ENCODE data around the gene CDKAL1. TPM values are rescaled to one million over a fixed set of nuclear protein-coding genes. Genes with fewer than 3 reads are reported as not detected.

The CDKAL1 gene
- total RNA-seq, 1 donor from 2014 or later = 47.6 TPM

DNA sequence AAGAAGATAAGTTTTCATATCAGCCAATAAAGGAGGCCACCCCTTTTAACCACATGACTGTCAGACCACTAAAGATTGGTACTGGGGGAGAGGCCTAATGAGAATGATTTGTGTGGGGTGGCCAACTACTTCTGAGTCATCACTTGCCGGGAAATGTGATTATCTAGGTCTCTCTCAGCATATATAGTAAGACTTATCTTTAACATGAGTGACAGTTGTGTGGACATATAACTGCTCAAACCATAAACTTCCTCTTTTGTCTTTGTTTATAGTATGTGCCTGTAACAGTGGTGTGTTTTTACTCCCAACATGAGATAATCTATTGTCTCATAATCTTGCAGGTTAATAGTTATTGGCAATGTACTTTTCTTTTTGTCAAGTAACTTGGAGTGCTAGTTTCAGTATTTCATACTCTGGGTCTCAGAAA lies 312.4 kb downstream of the CDKAL1 start:
- DNase-seq = no peak

DNA sequence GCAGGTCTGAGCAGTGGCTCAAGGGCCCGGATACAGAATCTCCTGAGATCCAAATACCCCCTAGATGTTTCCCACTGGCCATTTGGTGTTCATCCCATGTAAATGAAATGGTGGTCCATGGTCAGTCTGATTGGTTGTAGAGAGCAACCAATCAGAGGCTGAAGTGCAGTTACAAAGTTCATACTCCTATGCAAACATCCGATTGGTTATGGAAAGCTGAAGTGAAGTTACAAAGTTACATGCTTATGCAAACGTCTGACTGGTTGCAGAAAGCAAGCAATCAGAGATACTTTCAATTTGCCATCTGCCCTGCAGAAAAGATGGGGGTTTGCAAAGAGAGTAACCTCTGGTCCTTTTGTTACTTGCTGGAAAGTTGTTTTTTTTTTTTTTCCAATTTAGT lies 313.6 kb downstream of the CDKAL1 start:
- DNase-seq = no peak

DNA sequence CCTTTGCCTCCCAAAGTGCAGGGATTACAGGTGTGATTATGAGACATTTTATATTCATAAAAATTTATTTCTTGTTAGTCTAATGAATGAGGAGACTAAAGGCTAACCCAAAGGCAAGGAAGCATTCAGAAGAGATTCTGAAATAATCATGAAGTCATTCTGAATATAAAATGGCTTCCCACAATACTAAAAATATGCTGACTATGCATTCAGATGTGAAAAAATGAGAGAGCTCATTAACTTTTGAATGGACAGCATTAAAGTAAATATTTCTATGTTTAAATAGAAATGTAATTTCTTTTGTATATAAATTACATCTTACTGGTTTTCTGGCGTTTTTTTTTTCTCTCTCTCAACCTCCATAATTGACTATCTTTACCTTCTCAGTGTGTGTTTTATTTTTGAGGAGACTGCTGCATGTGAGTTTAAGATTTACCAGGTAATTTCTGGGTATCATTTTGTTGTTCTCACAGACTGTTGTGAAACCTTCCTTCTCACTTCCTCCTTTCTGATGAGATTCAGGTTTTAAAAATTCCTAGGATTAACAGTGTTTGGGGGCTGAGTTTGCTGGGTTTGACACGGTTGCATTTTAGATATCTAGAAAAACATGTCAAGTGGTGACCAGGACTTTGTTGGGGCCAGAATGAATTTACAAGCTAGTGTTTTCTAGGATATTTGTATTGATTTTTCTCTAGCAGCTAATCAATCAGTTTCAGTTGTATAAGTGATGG lies 316.6 kb downstream of the CDKAL1 start:
- no peak for DNase-seq

DNA sequence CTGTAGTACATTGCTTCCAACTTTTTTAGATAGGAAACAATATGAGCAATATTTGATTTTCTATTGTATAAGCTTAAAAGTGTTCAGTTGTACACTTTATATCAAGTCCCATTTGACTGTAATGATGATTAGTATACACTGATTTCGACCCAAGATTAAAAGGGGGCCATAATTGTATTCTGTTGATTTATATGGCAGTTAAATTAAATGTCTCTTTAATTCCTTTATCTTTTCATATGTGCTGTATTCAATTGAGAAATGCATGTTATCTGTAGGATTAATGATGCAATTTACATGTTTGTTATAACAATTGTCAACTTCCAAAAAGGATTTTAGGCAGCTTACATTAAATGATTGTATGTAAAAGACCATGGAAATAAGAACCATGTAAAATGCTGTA lies 317.5 kb downstream of the CDKAL1 start:
- DNase-seq = no peak

DNA sequence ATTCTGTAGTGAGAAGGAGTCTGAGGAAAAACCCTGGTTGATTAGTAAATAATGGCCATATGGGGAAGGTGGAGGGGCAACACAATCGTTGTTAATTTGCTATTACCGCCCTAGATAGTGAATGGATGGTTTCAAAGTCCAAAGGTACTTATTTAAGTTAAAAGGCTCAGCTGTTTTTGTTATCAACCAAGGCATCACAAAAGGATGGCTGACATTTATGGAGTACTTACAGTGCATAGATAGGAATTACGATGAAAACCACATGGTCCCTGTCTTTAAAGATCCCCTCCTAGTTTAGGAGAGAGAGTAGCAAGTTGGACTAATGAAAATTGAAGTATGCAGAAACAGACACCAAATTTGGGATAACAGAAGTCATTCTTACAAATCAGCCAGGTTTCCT lies 319.6 kb downstream of the CDKAL1 start:
- DNase-seq = no peak

DNA sequence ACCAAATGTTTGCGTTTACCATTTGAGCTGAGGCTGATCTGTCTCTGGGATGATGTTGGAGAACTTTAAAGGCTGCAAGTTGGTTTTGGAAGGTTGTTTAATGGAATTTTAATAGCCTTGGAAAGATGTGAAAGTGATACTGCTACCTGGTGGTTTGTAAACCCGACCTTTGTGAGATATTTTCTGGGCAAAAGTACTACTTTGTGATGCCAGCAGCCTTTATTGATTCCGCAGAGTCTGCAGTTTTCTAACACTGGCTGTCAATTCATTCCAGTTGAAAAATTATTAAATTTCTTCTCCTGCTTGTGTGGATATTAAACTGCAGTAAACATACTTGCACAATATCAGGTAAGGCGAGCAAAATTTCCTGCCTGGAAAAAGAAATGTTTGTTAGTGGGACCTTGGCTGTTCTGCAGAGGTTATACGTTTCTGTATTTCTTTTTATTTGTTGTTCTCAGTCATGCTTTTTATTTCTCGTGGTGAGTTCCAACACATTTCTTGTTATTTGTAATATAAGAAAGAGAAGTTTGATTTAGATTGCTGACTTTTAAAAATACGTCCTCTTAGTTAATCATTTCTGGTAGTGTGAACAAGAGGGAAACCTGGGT lies 322.5 kb downstream of the CDKAL1 start:
- DNase-seq = no peak

DNA sequence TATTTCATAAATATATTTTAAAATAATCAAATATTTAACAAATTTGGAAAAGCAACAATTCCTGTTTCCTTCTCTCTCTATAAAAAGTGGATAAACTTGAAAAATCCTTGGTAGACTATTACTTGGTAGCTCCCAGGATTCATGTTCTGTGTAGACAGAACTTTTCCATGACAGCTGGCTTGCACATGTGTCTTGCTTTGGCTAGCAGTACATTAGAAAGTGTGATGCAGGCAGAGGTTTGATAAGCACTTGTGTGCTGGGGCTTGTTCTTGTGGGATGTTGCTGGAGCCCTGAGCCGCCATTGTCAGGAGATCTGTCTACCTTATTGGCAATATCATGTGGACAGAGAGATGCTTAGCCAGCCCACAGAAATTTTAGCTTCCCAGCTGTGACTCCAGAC lies 327.2 kb downstream of the CDKAL1 start:
- DNase-seq = no peak

DNA sequence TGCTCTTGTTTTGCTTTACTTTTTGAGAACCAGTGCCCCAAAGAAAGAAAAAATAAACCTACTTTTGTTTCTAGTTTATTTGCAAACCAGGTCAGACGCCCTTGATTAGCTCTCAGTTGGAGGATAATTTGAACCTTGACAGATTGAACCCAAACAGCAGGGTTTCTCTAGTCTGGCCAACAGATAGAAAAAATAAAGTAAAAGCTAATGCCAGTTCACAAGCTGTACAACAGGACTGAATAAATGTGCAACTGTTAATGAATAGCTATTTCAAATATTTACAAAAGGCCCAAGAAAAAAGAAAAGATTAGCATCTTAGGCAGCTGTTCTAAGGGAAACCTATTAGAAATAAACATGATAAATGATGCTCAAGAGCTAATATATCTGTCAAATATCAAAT lies 331.8 kb downstream of the CDKAL1 start:
- DNase-seq = no peak

DNA sequence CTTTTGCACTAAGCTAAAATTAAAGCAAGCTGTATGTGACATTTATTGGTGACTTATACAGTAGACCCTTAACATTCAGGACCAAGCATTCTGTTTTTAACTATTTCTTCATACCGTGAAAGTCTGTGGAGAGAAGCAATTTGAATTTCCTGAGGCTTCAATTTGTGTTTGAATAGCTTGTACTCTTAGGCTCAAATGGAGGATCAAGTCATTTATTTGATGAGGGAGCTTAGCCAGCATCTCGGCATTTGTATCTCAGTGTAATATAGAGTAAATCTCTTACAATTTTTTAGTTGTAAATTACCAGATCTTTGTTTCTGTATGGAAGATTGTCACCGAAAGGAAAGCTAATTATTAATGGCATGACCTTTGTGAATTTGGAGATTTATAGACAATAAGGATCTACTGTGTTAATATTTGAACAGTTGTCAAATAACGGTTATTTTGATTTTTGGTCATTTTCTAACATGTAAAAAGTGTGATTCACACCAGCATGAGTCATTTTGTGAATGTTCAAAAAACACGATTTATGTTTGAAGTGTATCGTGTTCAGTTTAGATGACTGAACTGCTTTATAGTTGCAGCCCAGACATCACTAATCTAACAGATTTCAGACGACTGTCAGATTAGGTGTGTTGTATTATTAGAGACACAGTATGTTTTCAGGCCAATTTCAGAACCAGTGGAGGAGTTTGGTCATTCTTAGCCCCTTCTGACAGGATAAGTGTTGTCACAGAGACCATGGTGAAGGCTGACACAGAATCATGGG lies 332.9 kb downstream of the CDKAL1 start:
- no peak for DNase-seq

DNA sequence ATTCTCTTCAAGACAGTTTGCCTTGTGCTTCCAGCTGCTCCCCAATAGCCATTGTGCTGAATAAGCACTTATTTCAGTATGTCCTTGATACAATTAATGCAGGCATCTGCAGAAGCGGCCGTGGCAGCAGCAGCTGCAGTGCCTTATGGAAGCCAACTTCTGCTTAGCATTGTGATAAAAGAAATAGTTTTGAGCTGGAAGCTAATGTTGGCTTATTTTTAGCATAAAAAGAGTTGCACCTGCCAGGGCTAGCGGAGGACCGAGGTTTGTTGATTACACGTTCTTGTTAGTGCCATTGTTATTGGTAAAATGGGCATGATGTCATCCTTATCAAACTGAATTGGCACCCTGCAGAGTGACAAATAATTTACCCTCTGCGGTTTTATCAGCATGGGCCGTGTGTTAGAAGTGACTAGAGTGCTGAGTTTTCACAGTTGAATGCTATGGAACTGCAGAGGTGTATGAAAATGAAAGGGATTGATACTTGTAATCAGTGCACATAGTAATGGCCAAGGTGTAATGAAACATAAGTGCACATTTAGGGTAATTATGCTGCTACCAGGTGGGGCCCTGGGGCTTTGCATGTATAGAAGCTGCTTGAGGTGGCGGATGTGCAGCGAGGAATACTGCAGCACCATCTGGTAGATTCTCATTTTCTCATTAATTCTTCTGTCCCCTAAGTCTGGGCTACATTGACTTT lies 334.3 kb downstream of the CDKAL1 start:
- no peak for DNase-seq

DNA sequence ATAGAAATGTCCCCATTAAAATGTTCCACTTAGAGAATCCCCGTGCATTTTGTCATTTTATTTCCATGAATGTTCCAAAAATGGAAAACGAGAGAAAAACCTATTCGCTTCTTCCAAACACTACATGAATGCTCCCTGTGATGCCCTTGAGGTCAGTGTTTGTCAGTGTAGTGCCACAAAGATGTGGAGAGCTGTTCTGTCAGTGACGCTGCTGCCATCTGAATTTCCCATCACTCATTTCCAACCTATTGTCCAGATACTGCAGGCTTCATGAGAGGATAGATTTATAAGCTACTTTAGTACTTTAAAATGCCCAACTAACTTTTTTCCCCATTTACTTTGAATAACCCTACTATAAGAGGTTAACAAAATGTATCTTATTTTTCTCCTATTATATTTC lies 335.8 kb downstream of the CDKAL1 start:
- no peak for DNase-seq

DNA sequence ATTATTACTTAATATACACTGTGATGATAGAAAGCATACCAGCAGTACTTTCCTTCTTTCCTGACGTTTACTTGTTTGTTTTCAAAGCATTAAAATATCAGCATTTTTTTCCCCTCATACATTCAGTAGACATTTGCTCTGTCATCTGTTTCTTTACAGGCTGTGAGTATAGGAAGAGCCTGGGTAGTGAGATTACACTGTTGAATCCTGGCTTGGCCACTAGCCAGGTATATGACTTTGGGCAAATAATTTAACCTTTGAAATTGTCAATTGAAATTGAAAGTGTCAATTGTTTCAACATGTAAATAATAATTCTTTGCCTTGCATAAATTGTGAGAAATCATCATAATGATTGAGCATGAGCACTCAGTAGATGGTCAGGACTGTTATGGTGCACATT lies 336.2 kb downstream of the CDKAL1 start:
- DNase-seq = no peak

DNA sequence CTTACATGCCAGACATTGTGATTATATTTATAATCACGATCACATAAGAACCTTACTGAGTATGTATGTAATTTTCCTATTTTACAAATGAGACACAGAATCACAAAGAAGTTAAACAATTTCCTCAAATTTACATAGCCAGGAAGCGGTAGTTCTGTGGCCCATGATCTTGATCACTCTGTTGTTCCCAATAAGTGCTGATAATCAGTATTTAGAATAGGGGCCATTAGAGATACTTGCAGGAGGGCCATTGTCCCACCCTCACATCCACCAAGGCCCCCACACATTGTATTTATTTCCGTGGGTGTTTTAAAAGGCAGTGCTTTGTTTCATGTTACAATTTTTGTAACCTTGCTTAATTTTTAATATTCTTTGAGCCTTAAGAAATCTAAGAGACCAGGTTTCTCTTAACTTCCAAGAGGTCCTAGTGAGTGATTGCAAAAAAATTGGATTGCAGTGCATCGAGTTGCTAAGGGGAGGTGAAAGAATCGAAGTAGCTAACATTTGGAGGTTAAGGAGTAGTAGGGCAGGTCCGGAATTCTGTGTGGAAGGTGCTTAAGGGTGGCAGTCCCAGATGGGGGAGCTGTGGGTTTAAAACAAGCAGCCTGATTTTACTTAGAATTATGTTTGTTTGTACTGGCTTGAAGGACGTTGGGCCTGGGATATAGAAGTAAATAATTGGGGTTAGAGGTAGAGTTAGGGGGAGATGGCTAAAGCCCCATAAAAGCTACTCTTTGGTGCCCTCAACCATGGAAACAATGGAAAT lies 339.4 kb downstream of the CDKAL1 start:
- DNase-seq = no peak

DNA sequence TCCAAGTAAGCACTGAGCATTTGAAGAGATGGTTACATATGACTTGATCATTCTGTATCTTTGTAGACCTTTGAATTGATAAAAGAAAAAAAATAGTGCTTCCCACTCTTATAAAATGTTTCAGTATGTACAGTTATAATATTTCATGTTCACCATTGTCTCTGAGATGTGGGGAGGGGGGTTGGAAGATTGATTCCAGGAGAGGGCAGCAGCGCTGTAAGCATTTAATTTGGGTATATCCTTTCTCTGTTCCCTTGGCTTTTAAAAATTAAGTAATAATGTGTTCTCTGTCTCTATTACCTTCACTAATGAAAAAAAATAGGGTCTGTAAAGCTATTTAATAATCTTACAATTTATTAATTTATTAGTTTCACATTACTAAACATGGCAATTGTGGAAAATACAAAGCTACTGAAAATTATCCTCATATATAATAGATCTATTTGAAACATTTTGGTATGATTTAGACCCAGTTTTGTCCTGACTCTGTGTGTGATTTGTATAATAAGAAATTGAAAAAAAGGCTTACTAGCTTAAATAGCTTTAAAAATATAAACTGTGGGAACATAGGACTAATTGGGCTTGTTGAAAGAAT lies 341.2 kb downstream of the CDKAL1 start:
- DNase-seq = no peak

DNA sequence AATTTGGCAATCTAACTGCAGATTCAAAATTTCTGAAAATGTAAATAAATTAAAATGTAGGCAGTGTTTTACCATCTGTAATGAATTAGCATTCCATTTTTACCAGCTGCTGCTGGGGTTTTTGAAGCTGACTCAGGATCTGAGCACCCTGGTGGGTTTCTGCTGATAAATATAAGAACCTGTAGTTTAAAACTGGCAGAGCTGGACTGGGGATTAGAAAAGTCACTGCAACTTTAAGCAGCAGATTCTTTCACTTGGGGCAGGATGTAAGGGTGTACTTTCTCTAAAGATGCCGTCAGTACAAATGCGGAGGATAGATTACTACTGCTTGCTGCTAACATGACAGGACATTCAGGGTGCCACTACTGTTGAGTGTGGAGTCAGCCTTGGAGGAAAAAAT lies 341.8 kb downstream of the CDKAL1 start:
- no peak for DNase-seq

DNA sequence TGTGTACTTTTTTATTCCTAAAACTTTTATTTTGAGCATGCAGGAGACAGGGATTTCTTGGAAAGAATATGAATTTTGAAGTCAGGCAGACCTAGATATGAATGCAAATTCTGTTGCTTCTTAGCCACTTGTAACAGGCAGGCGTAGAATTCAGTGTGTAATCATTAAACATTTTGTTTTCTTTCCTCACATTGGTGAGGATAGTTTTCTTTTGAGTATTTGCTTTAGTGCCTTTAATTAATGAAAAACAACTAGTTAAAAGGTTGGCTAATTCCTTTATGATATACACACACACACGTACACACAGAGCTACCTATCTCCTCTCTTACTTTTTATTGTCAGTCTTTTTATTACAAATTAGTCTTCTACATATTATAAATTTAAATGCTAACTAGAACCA lies 342.3 kb downstream of the CDKAL1 start:
- no peak for DNase-seq

DNA sequence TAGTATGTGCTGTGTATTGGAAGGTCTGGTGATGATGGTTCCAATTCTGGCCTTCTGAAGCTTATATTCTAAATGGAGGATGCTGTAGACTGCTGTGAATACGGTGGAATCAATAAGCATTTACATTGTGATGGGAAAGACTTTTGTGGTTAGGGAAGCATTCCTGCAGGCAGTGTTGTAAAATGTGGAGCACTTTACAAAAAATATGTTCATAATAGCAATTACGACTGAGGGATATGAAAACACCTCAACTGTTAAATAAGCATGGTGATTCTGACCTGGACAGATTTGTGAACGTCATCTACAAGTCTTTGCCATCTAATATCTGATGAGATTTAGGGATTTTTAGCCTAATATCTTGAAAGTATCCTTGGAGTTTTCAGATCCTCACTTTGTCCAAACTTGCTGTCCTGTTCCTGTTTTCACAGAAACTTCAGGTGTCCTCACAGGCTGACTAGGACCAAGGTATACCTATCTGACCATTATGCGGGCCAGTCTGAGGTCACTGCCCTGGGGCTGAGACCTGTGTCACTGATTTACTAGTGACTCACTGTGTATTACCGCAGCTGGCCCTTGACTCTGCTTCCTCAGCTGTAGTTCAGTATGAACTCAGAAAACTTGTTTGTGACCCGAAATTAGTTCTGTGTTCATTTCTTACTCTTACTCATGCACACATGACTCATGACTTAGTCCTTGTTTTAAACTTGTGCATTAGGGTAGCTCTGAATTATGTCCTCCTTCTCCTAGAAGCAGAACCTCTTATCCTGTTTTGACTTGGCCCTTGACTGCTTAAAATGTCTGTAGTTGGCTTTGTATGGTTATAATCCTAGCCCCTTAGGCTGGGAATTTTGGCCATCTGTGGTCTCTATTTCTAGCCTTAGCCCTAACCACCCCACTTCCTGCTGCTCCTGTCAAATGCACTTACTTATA lies 343.0 kb downstream of the CDKAL1 start:
- DNase-seq = no peak

DNA sequence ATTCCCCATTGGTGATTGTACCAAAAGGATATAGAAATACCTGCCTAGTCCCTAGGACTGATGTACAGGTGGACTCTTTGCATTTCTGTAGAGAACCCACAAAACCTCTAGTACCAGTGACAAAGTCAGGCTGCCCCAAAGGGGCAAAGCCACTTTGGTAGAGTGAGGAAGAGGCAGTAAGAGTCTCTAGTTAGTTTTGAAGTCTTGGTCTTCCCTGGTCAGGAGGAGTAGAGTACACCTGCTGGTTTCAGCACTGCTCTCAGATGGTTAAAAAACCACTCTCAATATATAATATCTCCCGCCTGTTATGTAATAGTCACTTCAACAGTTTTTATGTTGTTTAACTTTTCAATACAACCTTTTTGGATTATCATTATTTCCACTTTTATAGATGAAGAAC lies 344.9 kb downstream of the CDKAL1 start:
- DNase-seq = no peak

DNA sequence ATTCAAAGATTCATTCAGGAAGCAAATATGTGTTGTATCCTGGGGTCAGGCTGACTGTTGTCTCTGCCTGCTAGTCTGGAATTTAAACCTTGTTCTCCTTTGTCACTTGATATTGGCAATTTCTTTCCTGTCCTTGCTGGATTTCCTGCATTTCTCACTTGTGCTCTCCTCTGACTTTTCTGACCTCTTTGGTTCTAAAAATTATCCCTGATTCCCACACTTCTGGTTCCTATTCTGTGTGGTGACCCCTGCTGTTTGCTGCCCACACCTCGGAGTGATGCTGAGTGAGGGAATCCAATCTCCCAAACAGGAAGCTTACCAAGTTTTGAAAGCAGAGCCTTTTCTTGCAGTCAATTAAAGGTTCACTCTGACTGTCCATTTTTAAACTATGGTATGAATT lies 345.3 kb downstream of the CDKAL1 start:
- DNase-seq = no peak

DNA sequence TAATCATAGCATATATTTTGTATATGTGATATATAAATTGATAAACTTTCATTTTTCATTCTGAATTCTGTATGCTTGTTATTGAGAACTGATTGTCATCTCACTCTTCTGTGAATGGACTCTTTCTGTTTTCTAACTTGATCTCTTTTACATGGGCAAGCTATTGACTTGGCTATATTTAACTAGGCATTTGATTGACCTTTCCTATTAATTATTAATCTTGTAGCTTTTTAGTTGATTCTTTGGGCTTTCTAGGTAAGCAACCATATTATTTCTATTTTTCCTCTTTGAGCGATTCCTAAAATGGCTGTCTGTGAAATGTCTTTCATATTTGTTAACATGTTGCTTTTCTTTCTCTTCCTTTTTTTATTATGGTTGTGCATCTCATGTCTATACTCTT lies 347.1 kb downstream of the CDKAL1 start:
- no peak for DNase-seq

DNA sequence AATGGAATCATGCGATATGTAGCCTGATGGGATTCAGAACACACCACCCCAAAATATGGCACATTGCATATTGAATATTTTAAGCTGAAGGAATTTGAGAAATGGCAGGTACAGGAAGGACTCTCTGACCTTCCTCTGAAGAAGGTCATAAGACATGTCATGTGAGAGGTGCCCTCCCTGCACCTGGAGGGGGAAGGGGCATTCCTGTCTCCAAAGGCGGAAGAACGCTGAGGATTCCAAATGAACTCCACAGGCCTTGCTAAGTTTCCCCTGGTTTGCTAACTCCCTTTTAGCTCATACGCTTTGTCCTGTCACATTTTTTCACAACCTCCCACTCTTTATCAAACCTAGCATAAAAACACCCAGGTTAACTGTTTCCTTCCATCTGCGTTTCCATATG lies 347.8 kb downstream of the CDKAL1 start:
- no peak for DNase-seq
